NT2/D1 (cell line): ENCODE results near the gene CSRP1.

Source experiments
- SUZ12 ChIP-seq: IDR thresholded peaks from 2 replicates; pipeline ENCODE4 v1.6.1; 2011; ENCODE audit not compliant: insufficient read length, insufficient read depth; ENCODE audit errors: extremely low read depth
- YY1 ChIP-seq: IDR thresholded peaks from 2 replicates; pipeline ENCODE4 v1.6.1; 2011; ENCODE audit not compliant: insufficient read length, insufficient read depth
- ZNF274 ChIP-seq: IDR thresholded peaks from 2 replicates; pipeline ENCODE4 v1.6.1; 2011; ENCODE audit warnings: mild to moderate bottlenecking, low read depth, low read length

DNA sequence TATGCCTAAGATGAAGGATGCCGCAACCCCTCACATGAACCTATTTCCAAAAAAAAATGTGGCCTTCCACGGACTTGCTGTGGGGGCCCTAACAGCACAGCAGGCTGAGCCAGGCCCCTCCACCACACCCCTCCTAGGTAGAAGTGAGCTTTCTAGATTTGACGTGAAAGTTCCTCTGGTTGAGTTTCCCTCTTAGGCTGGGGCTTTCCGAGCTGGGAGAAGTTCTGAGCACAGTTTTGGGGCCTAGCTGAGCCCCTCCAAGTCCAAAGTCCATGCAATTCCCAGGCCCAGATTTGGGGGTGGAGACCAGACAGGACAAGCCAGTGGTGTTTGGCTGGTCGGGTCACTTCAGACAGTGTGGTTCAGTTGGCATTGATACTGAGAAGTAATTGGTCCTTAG is 24.2 kb downstream of the CSRP1 start:
- TF ChIP-seq ZNF274 (no peak), YY1 (no peak), SUZ12 (no peak)
